ENCODE measurements around the gene STEAP3. TPM values are rescaled to one million over a fixed set of nuclear protein-coding genes. Genes with fewer than 3 reads are reported as not detected.
A peak's percentile ranks its signal among the peaks of the same experiment; 100 is the strongest.
"Not testable (repeated sequence)": the region's sequence is repeated elsewhere in the genome, so short reads cannot be mapped to it uniquely, and the experiment has no call there.

STEAP3 gene
- polyA plus RNA-seq, 4 donors = 1.3 to 19.2 (median 3.2) TPM

DNA sequence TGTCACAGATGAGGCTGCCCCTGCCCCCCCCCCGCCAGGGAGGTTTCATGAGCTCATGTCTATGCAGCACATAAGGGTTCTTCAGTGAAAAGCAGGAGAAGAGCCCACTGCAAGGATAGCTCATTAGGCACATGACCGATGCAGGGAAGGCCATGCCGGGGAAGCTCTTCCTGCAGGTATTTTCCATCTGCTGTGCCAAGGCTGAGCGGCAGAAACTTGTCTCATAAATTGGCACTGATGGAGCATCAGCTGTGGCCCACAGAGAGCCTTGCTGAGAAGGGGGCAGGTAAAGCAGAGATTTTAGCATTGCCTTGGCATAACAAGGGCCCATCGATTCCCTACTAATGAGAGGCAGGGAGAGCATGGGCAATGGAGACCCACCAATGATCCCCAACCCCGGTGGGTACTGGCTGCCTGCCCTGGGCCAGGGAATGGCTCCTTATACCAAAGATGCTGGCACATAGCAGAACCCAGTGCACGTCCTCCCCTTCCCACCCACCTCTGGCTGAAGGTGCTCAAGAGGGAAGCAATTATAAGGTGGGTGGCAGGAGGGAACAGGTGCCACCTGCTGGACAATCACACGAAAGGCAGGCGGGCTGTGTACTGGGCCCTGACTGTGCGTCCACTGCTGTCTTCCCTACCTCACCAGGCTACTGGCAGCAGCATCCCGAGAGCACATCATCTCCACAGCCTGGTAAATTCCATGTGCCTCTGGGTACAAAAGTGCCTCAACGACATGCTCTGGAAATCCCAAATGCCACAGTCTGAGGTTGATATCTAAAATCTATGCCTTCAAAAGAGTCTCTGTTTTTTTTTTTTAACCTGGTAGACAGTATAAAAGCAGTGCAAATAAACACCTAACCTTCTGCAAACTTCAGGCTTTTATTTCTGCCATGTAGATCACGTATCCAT, 41.4 kb downstream of the STEAP3 start:
- H3K27ac ChIP-seq (ENCODE audit: low read depth in 1 of 3, low read length in 2 of 3) = no peak overlapping the region
- 50 to 58% (median 53%) methylated on average over 13 of the region's 13 CpGs for WGBS, 3 donors
- H3K4me1 ChIP-seq (ENCODE audit: control insufficient read depth in 3 of 3, insufficient read depth in 2 of 3, low read depth in 1 of 3, low read length in 2 of 3) = no peaks in the 10 kb centered on the region
- DNase-seq = peak; percentile 55 to 60
- no peaks in the 10 kb centered on the region for H3K27me3 ChIP-seq (ENCODE audit: control insufficient read depth in 3 of 3, insufficient read depth in 3 of 3, low read length in 3 of 3)
- no peak overlapping the region for H3K4me3 ChIP-seq (ENCODE audit: low read depth in 1 of 3, low read length in 3 of 3)
- no peak for FAIRE-seq
- H3K36me3 ChIP-seq (ENCODE audit: control insufficient read depth in 3 of 3, insufficient read depth in 2 of 3, low read depth in 1 of 3, low read length in 3 of 3) = peaks cover 0 to 2% (median 0%) of the 10 kb centered on the region in 3 donors
- no peaks in the 10 kb centered on the region for H3K9me3 ChIP-seq (ENCODE audit: control insufficient read depth in 2 of 2, insufficient read depth in 1 of 2, low read depth in 1 of 2, low read length in 1 of 2)

DNA sequence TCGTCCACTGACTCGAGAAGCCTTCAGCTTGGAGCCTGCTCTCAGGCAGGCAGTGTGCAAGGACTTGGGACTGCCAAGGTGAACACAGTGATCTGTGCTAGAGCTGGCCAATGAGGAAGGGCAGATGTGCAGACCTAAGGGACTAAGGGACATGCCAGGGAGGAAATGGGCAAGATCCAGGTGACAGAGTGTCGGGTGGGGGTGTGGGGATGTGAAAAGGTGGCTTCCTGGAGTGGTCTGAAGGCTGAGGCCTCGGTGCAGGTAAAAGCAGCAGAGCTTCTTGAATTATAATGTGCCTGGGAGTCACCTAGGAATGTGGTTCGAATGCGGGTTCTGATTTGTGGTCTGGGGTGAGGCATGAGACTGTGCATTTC, 42.0 kb downstream of the STEAP3 start:
- H3K4me3 ChIP-seq (ENCODE audit: low read depth in 1 of 3, low read length in 3 of 3) = no peak overlapping the region
- H3K36me3 ChIP-seq (ENCODE audit: control insufficient read depth in 3 of 3, insufficient read depth in 2 of 3, low read depth in 1 of 3, low read length in 3 of 3) = peaks cover 0 to 2% (median 0%) of the 10 kb centered on the region in 3 donors
- FAIRE-seq (no peak), DNase-seq (no peak)
- no peaks in the 10 kb centered on the region for H3K27me3 ChIP-seq (ENCODE audit: control insufficient read depth in 3 of 3, insufficient read depth in 3 of 3, low read length in 3 of 3)
- H3K9me3 ChIP-seq (ENCODE audit: control insufficient read depth in 2 of 2, insufficient read depth in 1 of 2, low read depth in 1 of 2, low read length in 1 of 2) = peaks cover 0 to 5% of the 10 kb centered on the region in 2 donors
- H3K27ac ChIP-seq (ENCODE audit: low read depth in 1 of 3, low read length in 2 of 3) = no peak overlapping the region
- 89 to 91% (median 91%) methylated on average over 6 of the region's 6 CpGs for WGBS, 3 donors
- no peaks in the 10 kb centered on the region for H3K4me1 ChIP-seq (ENCODE audit: control insufficient read depth in 3 of 3, insufficient read depth in 2 of 3, low read depth in 1 of 3, low read length in 2 of 3)

DNA sequence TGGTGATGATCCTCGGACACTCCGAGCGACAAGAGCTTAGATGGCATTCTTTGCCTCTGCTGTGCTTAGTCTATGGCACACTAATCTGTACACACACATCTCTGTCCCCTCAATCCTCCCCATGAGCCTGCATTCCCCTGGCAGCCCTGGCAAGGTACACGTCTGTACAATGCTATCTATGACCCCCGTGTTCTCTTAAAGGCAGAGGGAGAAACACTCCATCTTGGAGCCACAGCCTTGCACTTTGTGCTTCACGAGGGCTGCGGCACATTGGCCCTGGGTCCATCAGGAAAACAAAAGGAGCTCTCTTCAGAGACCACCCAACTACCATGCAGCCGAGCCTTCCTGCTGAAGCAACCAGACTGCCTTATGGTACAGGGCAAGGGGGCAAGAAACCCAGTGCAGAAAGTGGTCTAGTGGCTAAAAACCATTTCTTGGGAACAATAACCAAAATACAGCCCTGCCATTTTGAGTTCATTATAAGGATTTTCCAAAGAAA, 42.5 kb downstream of the STEAP3 start:
- Histone ChIP-seq H3K4me1 (ENCODE audit: control insufficient read depth in 3 of 3, insufficient read depth in 2 of 3, low read depth in 1 of 3, low read length in 2 of 3) (no peaks in the 10 kb centered on the region), H3K27me3 (ENCODE audit: control insufficient read depth in 3 of 3, insufficient read depth in 3 of 3, low read length in 3 of 3) (no peaks in the 10 kb centered on the region), H3K27ac (ENCODE audit: low read depth in 1 of 3, low read length in 2 of 3) (no peak overlapping the region), H3K36me3 (ENCODE audit: control insufficient read depth in 3 of 3, insufficient read depth in 2 of 3, low read depth in 1 of 3, low read length in 3 of 3) (peaks cover 0 to 2% (median 0%) of the 10 kb centered on the region in 3 donors), H3K4me3 (ENCODE audit: low read depth in 1 of 3, low read length in 3 of 3) (no peak overlapping the region), H3K9me3 (ENCODE audit: control insufficient read depth in 2 of 2, insufficient read depth in 1 of 2, low read depth in 1 of 2, low read length in 1 of 2) (peaks cover 0 to 5% of the 10 kb centered on the region in 2 donors)
- FAIRE-seq = no peak
- no peak for DNase-seq
- WGBS, 3 donors = 90 to 94% (median 94%) methylated on average over 8 of the region's 8 CpGs

DNA sequence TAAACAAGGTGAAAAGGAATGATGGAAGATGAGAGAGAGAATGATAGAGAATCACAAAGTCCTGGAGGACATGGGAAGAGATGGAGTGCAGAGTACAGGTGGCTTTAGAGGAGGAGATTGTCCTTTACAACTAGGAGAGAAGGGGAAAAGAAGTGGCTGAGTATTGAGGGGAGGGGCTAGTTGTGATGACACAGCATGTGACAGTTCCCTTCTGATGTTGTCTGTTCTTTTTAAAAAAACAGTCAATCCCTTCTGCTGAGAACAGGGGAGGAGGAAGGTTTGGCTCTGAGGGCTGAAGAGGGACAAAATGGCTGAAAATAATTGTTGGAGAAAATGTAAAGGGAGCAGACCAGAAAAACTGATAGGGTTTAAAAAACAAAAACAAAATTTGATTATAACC, 44.0 kb downstream of the STEAP3 start:
- no peak overlapping the region for H3K27ac ChIP-seq (ENCODE audit: low read depth in 1 of 3, low read length in 2 of 3)

DNA sequence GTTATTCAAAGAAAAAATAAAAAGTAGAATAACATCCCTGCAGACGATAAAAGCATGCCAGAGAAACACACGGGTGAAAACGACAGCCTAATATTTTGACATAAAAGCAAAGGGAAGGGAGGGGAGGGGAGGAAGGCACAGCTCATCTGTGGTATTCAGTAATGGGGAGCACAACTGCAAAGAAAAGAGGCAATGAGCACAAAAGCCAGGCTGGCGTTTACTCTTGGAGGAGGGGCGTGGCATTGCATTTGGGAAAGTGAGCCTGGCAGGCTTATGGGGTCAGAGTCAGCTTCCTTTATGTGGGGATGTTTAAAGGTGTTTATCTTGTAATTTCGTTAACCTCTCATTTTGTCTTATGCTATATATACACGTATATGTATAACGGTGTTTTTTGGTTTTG, 53.2 kb downstream of the STEAP3 start:
- Histone ChIP-seq H3K4me1 (ENCODE audit: control insufficient read depth in 3 of 3, insufficient read depth in 2 of 3, low read depth in 1 of 3, low read length in 2 of 3) (no peaks in the 10 kb centered on the region), H3K27me3 (ENCODE audit: control insufficient read depth in 3 of 3, insufficient read depth in 3 of 3, low read length in 3 of 3) (no peaks in the 10 kb centered on the region), H3K4me3 (ENCODE audit: low read depth in 1 of 3, low read length in 3 of 3) (no peak overlapping the region), H3K27ac (ENCODE audit: low read depth in 1 of 3, low read length in 2 of 3) (no peak overlapping the region), H3K9me3 (ENCODE audit: control insufficient read depth in 2 of 2, insufficient read depth in 1 of 2, low read depth in 1 of 2, low read length in 1 of 2) (no peaks in the 10 kb centered on the region), H3K36me3 (ENCODE audit: control insufficient read depth in 3 of 3, insufficient read depth in 2 of 3, low read depth in 1 of 3, low read length in 3 of 3) (no peaks in the 10 kb centered on the region)
- no peak for FAIRE-seq
- WGBS, 3 donors = 75 to 76% (median 75%) methylated on average over 8 of the region's 8 CpGs
- DNase-seq = no peak

More for the DNA sequence above, 44.0 kb downstream of the STEAP3 start:
- no peaks in the 10 kb centered on the region for H3K4me1 ChIP-seq (ENCODE audit: control insufficient read depth in 3 of 3, insufficient read depth in 2 of 3, low read depth in 1 of 3, low read length in 2 of 3)
- peaks cover 0 to 2% (median 0%) of the 10 kb centered on the region in 3 donors for H3K36me3 ChIP-seq (ENCODE audit: control insufficient read depth in 3 of 3, insufficient read depth in 2 of 3, low read depth in 1 of 3, low read length in 3 of 3)
- H3K27me3 ChIP-seq (ENCODE audit: control insufficient read depth in 3 of 3, insufficient read depth in 3 of 3, low read length in 3 of 3) = no peaks in the 10 kb centered on the region
- DNase-seq (no peak), FAIRE-seq (no peak)
- H3K4me3 ChIP-seq (ENCODE audit: low read depth in 1 of 3, low read length in 3 of 3) = no peak overlapping the region
- peaks cover 0 to 5% of the 10 kb centered on the region in 2 donors for H3K9me3 ChIP-seq (ENCODE audit: control insufficient read depth in 2 of 2, insufficient read depth in 1 of 2, low read depth in 1 of 2, low read length in 1 of 2)

DNA sequence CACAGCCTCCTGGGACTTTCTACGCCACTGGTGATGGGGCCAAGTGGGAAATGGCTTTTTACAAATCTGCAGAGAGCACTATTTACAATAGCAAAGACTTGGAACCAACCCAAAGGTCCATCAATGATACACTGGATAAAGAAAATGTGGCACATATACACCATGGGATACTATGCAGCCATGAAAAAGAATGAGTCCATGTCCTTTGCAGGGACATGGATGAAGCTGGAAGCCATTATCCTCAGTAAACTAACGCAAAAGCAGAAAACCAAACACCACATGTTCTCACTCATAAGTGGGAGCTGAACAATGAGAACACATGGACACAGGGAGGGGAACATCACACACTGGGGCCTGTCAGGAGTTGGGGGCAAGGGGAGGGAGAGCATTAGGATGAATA, 54.8 kb downstream of the STEAP3 start:
- H3K9me3 ChIP-seq (ENCODE audit: control insufficient read depth in 2 of 2, insufficient read depth in 1 of 2, low read depth in 1 of 2, low read length in 1 of 2); H3K4me3 ChIP-seq (ENCODE audit: low read depth in 1 of 3, low read length in 3 of 3); H3K27me3 ChIP-seq (ENCODE audit: control insufficient read depth in 3 of 3, insufficient read depth in 3 of 3, low read length in 3 of 3); H3K4me1 ChIP-seq (ENCODE audit: control insufficient read depth in 3 of 3, insufficient read depth in 2 of 3, low read depth in 1 of 3, low read length in 2 of 3); H3K27ac ChIP-seq (ENCODE audit: low read depth in 1 of 3, low read length in 2 of 3); H3K36me3 ChIP-seq (ENCODE audit: control insufficient read depth in 3 of 3, insufficient read depth in 2 of 3, low read depth in 1 of 3, low read length in 3 of 3); FAIRE-seq; DNase-seq: not testable (repeated sequence)
- 83 to 86% (median 85%) methylated on average over 2 of the region's 2 CpGs for WGBS, 3 donors

DNA sequence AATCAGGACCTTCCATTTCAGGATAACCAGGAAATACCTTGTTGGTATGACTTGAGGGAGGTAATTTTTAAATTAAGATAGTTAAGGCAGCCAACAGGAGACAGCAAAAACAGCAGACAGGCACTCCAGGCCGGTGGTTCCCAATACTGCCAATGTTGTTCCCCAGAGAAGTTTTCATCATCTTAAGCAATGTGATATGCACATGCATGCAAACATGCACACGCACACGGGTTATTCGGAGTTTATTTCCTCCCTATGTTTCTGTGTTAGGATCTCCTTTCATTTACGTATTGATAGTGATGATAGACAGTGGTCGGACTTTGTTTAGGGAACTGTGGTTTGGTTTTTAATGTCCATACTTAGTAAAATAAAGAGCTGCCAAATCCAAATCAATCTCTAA, 55.3 kb downstream of the STEAP3 start:
- H3K27ac ChIP-seq (ENCODE audit: low read depth in 1 of 3, low read length in 2 of 3) = no peak overlapping the region
- 90 to 93% (median 91%) methylated on average over 6 of the region's 6 CpGs for WGBS, 3 donors
- peaks cover 0 to 5% (median 0%) of the 10 kb centered on the region in 3 donors for H3K27me3 ChIP-seq (ENCODE audit: control insufficient read depth in 3 of 3, insufficient read depth in 3 of 3, low read length in 3 of 3)
- H3K4me1 ChIP-seq (ENCODE audit: control insufficient read depth in 3 of 3, insufficient read depth in 2 of 3, low read depth in 1 of 3, low read length in 2 of 3) = no peaks in the 10 kb centered on the region
- H3K36me3 ChIP-seq (ENCODE audit: control insufficient read depth in 3 of 3, insufficient read depth in 2 of 3, low read depth in 1 of 3, low read length in 3 of 3) = no peaks in the 10 kb centered on the region
- no peak for DNase-seq
- no peak for FAIRE-seq
- H3K9me3 ChIP-seq (ENCODE audit: control insufficient read depth in 2 of 2, insufficient read depth in 1 of 2, low read depth in 1 of 2, low read length in 1 of 2) = no peaks in the 10 kb centered on the region
- no peak overlapping the region for H3K4me3 ChIP-seq (ENCODE audit: low read depth in 1 of 3, low read length in 3 of 3)

DNA sequence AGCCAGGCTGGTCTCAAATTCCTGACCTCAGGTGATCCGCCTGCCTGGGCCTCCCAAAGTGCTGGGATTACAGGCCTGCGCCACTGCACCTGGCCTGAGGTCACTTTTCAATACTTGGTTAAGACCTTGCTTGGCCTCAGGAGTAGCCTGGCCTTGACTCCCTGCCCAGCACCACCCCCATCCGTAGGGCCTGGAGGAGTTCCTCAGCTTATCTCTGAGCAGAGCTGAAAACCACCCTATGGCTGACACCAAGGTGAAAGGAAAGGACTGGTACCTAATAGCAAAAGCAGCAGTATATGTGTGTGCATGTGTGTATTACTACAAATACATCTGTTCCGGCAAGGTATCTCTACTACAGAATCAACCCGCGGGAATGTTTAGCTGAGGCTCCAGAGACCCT, 56.0 kb downstream of the STEAP3 start:
- H3K36me3 ChIP-seq (ENCODE audit: control insufficient read depth in 3 of 3, insufficient read depth in 2 of 3, low read depth in 1 of 3, low read length in 3 of 3) = no peaks in the 10 kb centered on the region
- no peaks in the 10 kb centered on the region for H3K4me1 ChIP-seq (ENCODE audit: control insufficient read depth in 3 of 3, insufficient read depth in 2 of 3, low read depth in 1 of 3, low read length in 2 of 3)
- no peak overlapping the region for H3K27ac ChIP-seq (ENCODE audit: low read depth in 1 of 3, low read length in 2 of 3)
- H3K4me3 ChIP-seq (ENCODE audit: low read depth in 1 of 3, low read length in 3 of 3) = no peak overlapping the region
- DNase-seq = no peak
- H3K27me3 ChIP-seq (ENCODE audit: control insufficient read depth in 3 of 3, insufficient read depth in 3 of 3, low read length in 3 of 3) = peaks cover 0 to 5% (median 0%) of the 10 kb centered on the region in 3 donors
- FAIRE-seq = no peak
- no peaks in the 10 kb centered on the region for H3K9me3 ChIP-seq (ENCODE audit: control insufficient read depth in 2 of 2, insufficient read depth in 1 of 2, low read depth in 1 of 2, low read length in 1 of 2)
- WGBS, 3 donors = 88 to 90% (median 89%) methylated on average over 6 of the region's 6 CpGs

All from small intestine (tissue), 7 donors.